ENCODE results near the gene LCE1E. TPM values are rescaled to one million over a fixed set of nuclear protein-coding genes. Genes with fewer than 3 reads are reported as not detected.

The LCE1E gene
- total RNA-seq, 4 donors from 2014 or later: not detected

DNA sequence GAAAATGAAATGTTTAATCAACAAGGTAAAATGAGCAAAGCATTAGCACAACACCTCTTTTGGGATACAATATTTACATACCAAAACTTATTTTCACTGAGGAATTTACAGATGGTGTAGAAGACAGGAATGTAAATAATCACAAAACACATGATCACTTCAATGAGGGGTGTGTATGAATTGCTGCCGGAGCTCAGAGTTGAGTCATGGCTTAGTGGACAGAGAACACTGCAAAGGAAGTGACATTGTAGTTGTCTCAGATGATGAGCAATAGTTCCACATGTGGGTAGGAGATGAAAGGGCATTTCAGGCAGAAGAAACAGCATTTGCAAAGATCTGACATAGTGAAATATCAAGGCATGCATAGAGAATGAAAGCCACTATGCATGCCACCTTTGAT lies 33.8 kb upstream of the LCE1E start:
- in situ Hi-C loops (cut with MboI; ENCODE audit: low sequenced_read_pairs in 4 of 4): no loop called here
- no peak for ATAC-seq
- Histone ChIP-seq H3K4me1 (no peaks in the 10 kb centered on the region), H3K27ac (no peak overlapping the region), H3K4me3 (no peak overlapping the region), H3K9me3 (no peaks in the 10 kb centered on the region), H3K27me3 (no peaks in the 10 kb centered on the region), H3K36me3 (no peaks in the 10 kb centered on the region)
- DNase-seq: no peak
- intact Hi-C loops (cut with DNase I; ENCODE audit: low total_unique reads): no loop called here
- TF ChIP-seq, protein P1, sequence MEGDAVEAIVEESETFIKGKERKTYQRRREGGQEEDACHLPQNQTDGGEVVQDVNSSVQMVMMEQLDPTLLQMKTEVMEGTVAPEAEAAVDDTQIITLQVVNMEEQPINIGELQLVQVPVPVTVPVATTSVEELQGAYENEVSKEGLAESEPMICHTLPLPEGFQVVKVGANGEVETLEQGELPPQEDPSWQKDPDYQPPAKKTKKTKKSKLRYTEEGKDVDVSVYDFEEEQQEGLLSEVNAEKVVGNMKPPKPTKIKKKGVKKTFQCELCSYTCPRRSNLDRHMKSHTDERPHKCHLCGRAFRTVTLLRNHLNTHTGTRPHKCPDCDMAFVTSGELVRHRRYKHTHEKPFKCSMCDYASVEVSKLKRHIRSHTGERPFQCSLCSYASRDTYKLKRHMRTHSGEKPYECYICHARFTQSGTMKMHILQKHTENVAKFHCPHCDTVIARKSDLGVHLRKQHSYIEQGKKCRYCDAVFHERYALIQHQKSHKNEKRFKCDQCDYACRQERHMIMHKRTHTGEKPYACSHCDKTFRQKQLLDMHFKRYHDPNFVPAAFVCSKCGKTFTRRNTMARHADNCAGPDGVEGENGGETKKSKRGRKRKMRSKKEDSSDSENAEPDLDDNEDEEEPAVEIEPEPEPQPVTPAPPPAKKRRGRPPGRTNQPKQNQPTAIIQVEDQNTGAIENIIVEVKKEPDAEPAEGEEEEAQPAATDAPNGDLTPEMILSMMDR (IDR thresholded peaks at IDR 0.05 in 4 of 5, conservative IDR thresholded peaks at IDR 0.05 in 1 of 5): no peak
- TF ChIP-seq POLR2A (IDR thresholded peaks at IDR 0.05): no peak

DNA sequence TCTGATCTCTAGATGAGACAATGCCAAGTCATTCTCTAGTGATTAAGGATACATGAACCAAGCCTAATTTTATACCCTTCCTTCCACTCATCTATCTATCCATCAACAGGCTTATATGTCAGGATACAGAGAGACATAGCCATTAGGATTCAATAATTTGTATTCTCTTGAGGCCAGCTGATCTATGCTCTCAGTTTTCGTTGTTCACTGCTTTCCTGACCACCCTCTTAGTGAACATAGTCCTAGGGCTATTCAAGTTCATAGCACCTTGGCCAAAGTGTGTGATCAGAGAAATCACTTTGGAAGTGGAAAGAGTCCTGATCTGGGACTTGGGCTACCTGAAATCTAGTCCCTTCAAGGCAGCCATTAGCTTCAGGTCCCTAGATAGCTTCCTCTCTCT lies 32.5 kb upstream of the LCE1E start:
- Histone ChIP-seq H3K27ac (no peak overlapping the region), H3K4me3 (no peak overlapping the region), H3K27me3 (no peaks in the 10 kb centered on the region), H3K9me3 (no peaks in the 10 kb centered on the region), H3K4me1 (no peaks in the 10 kb centered on the region), H3K36me3 (no peaks in the 10 kb centered on the region)
- intact Hi-C loops (cut with DNase I; ENCODE audit: low total_unique reads) (no loop called here), in situ Hi-C loops (cut with MboI; ENCODE audit: low sequenced_read_pairs in 4 of 4) (no loop called here)
- ATAC-seq (no peak), DNase-seq (no peak)
- no peak for TF ChIP-seq POLR2A (IDR thresholded peaks at IDR 0.05)
- TF ChIP-seq, protein P1 (IDR thresholded peaks at IDR 0.05 in 4 of 5, conservative IDR thresholded peaks at IDR 0.05 in 1 of 5): no peak

GRCh38 chr1:152756872-152757271 lies 29.2 kb upstream of the LCE1E start:
- H3K4me1 ChIP-seq: no peaks in the 10 kb centered on the region

DNA sequence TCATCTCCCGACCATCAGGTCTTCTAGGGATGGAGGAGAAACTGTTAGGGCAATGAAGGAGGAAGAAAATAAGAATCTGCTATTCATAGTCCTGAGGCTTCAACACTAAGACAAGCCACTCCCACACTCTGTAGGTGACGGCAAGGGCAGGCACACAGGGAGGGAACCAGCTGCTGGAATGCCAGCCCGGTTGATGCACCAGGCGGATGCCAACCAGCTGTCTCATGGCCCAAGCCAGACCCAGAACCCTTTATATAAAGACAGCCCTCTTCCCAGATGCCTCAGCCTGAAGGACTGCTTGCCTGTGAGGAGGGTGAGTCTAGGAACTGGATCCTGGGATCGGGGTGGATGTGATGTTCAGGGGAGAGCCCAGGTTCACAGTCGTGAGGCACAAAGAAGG lies 28.3 kb upstream of the LCE1E start, which contains the start of gene KPRP:
Gene KPRP, plus strand, starts transcription at position 279 of the 400 bp plus-strand sequence. CDS start 1,564 bp downstream, outside the sequence.
- in situ Hi-C loops (cut with MboI; ENCODE audit: low sequenced_read_pairs in 4 of 4): no loop called here
- Histone ChIP-seq H3K36me3 (no peaks in the 10 kb centered on the region), H3K27ac (no peak within 1 kb of the TSS), H3K27me3 (no peaks in the 10 kb centered on the region), H3K4me3 (no peak within 1 kb of the TSS), H3K9me3 (no peaks in the 10 kb centered on the region), H3K4me1 (no peaks in the 10 kb centered on the region)
- TF ChIP-seq, protein P1 (IDR thresholded peaks at IDR 0.05 in 4 of 5, conservative IDR thresholded peaks at IDR 0.05 in 1 of 5): no peak
- no peak for TF ChIP-seq POLR2A (IDR thresholded peaks at IDR 0.05)
- DNase-seq (no peak), ATAC-seq (no peak)
- intact Hi-C loops (cut with DNase I; ENCODE audit: low total_unique reads): no loop called here

More at GRCh38 chr1:152756872-152757271, 29.2 kb upstream of the LCE1E start:
- DNase-seq: no peak
- intact Hi-C loops (cut with DNase I; ENCODE audit: low total_unique reads) (no loop called here), in situ Hi-C loops (cut with MboI; ENCODE audit: low sequenced_read_pairs in 4 of 4) (no loop called here)
- TF ChIP-seq POLR2A (IDR thresholded peaks at IDR 0.05): no peak
- TF ChIP-seq, protein P1 (IDR thresholded peaks at IDR 0.05 in 4 of 5, conservative IDR thresholded peaks at IDR 0.05 in 1 of 5): no peak
- H3K9me3 ChIP-seq: no peaks in the 10 kb centered on the region
- H3K36me3 ChIP-seq: no peaks in the 10 kb centered on the region
- no peaks in the 10 kb centered on the region for H3K27me3 ChIP-seq
- no peak overlapping the region for H3K4me3 ChIP-seq
- ATAC-seq: no peak
- no peak overlapping the region for H3K27ac ChIP-seq

- DNase-seq (no peak), ATAC-seq (no peak)
- H3K27ac ChIP-seq: no peak overlapping the region
- no peaks in the 10 kb centered on the region for H3K4me1 ChIP-seq
- no peak for TF ChIP-seq POLR2A (IDR thresholded peaks at IDR 0.05)
- TF ChIP-seq, protein P1 (IDR thresholded peaks at IDR 0.05 in 4 of 5, conservative IDR thresholded peaks at IDR 0.05 in 1 of 5): no peak
- H3K27me3 ChIP-seq: no peaks in the 10 kb centered on the region
- in situ Hi-C loops (cut with MboI; ENCODE audit: low sequenced_read_pairs in 4 of 4): no loop called here
- intact Hi-C loops (cut with DNase I; ENCODE audit: low total_unique reads): no loop called here
- H3K4me3 ChIP-seq: no peak overlapping the region
- no peaks in the 10 kb centered on the region for H3K9me3 ChIP-seq
- H3K36me3 ChIP-seq: no peaks in the 10 kb centered on the region
Measured at GRCh38 chr1:152758636-152759035, 27.4 kb upstream of the LCE1E start.

Measured in gastrocnemius medialis (tissue), 4 donors.